GM21529 (cell line): Measurements from ENCODE around the gene INHBC.
"Not testable (repeated sequence)": the region's sequence is repeated elsewhere in the genome, so short reads cannot be mapped to it uniquely, and the experiment has no call there.

Experiments
- ATAC-seq: cut with Tn5 transposase; IDR thresholded peaks from one replicate; pipeline ENCODE4 v1.9.1; 2021; ENCODE audit not compliant: unreplicated experiment

The INHBC gene, protein sequence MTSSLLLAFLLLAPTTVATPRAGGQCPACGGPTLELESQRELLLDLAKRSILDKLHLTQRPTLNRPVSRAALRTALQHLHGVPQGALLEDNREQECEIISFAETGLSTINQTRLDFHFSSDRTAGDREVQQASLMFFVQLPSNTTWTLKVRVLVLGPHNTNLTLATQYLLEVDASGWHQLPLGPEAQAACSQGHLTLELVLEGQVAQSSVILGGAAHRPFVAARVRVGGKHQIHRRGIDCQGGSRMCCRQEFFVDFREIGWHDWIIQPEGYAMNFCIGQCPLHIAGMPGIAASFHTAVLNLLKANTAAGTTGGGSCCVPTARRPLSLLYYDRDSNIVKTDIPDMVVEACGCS

DNA sequence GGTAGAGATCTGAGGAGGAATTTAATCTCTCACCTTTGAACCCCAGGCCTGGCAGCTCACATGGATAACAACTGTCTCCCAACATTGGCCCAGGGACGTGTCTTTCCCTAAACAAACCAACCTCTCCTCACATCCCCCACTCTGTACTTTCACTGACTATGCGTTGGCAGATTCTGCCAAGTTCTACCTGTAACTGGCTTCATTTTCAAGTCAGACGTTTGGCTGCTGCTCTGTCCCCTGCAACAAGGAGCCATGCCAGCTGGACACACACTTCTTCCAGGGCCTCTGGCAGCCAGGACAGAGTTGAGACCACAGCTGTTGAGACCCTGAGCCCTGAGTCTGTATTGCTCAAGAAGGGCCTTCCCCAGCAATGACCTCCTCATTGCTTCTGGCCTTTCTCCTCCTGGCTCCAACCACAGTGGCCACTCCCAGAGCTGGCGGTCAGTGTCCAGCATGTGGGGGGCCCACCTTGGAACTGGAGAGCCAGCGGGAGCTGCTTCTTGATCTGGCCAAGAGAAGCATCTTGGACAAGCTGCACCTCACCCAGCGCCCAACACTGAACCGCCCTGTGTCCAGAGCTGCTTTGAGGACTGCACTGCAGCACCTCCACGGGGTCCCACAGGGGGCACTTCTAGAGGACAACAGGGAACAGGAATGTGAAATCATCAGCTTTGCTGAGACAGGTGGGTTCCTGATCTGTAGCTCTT is at the start of gene INHBC:
TSS of gene INHBC (plus strand) at position 268 of the 707 bp plus-strand sequence. CDS start at position 371, 103 bp downstream.
- ATAC-seq = no peak

DNA sequence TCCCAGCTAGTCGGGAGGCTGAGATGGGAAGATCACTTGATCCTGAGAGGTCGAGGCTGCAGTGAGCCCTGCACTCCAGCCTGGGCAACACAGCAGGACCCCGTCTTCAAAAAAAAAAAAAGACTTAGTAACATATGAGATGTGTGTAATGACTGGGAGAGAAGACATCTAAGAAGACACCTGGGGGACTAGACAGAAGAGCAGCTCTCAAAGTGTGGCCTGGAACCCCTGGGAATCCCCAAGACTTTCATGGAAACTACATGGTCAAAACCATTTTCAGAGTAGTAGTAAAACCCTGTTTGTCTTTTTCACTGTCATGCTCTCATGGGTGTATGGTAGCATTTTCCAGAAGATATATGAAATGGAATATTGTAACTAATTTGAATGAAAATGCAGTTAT is 49.0 kb upstream of the INHBC start:
- no peak for ATAC-seq

DNA sequence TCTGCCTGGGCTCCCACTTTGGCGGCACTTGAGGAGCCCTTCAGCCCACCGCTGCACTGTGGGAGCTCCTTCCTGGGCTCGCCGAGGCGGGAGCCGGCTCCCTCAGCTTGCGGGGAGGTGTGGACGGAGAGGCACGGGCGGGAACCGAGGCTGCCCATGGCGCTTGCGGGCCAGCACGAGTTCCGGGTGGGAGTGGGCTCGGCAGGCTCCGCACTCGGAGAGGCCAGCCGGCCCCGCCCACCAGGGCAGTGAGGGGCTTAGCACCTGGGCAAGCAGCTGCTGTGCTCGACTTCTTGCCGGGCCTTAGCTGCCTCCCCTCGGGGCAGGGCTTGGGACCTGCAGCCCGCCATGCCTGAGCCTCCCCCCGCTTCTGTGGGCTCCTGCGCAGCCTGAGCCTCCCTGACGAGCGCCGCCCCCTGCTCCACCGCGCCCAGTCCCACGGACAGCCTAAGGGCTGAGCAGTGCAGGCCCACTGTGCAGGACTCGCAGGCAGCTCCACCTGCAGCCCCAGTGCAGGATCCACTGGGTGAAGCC is 48.3 kb upstream of the INHBC start:
- ATAC-seq = no peak

GRCh38 chr12:57388425-57388824 is 46.2 kb upstream of the INHBC start:
- no peak for ATAC-seq

GRCh38 chr12:57389033-57389432 is 45.6 kb upstream of the INHBC start:
- ATAC-seq = no peak

DNA sequence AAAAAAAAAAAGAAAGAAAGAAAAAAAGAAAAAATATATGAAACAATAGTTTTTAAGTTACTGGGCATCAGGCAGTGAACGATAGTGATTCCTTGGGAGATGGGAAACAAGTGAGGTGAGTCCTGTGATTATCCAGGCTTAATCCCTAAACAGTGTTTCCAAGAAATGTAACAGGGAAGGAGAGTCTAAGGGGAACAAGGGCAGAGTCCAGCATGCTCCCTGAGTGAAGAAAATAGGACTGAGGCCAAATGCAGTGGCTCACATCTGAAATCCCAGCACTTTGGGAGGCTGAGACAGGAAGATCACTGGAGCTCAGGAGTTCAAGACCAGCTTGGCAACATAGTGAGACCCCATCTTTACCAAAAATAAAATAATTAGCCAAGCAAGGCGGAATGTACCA is 44.4 kb upstream of the INHBC start:
- ATAC-seq = no peak

DNA sequence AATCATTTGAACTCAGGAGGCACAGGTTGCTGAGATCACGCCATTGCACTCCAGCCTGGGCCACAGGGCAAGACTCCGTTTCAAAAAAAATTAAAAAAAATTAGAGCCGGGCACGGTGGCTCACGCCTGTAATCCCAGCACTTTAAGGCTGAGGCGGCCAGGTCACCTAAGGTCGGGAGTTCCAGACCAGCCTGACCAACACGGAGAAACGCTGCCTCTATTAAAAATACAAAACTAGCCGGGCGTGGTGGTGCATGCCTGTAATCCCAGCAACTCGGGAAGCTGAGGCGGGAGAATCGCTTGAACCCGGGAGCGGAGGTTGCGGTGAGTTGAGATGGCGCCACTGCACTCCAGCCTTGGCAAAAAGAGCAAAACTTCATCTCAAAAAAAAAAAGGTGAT is 39.5 kb upstream of the INHBC start:
- ATAC-seq = no peak

GRCh38 chr12:57397441-57397840 is 37.1 kb upstream of the INHBC start:
- no peak for ATAC-seq

GRCh38 chr12:57399718-57400463 is 34.7 kb upstream of the INHBC start:
- ATAC-seq = not testable (repeated sequence)

DNA sequence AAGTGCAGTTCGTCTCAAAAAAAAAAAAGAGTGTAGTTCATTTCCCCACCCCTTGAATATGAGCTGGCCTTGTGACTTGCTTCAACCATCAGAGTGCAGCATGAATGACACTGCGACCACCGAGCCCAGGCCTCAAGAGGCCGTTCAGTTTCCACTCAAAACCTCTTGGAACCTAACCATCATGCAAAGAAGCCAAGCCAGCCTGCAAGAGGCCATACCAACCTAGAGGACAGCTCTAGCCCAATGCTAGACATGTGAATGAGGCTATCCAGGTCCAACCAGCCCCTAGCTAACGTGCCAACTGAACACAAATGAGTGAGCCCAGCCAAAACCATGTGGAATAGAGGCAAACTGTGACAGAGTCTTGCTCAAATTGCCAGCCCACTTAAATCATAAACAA is 33.4 kb upstream of the INHBC start:
- no peak for ATAC-seq

DNA sequence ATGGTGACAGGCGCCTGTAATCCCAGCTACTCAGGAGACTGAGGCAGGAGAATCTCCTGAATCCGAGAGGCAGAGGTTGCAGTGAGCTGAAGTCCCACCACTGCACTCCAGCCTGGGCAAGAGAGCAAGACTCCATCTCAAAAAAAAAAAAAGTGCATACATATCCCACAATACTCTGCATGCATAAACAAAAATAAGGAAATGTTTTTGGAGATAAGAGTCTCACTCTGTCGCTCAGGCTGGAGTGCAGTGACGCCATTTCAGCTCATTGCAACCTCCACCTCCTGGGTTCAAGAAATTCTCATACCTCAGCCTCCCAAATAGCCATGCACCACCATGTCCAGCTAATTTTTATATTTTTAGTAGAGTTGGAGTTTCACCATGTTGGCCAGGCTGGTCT is 32.4 kb upstream of the INHBC start:
- ATAC-seq = not testable (repeated sequence)

- ATAC-seq = no peak
Observed at GRCh38 chr12:57404966-57405640, 29.5 kb upstream of the INHBC start.

- no peak for ATAC-seq
Observed at GRCh38 chr12:57410534-57410933, 24.1 kb upstream of the INHBC start.

- ATAC-seq = not testable (repeated sequence)
Observed at GRCh38 chr12:57414160-57414559, 20.4 kb upstream of the INHBC start.

GRCh38 chr12:57415088-57415487 is 19.5 kb upstream of the INHBC start:
- no peak for ATAC-seq

GRCh38 chr12:57416039-57416996 is 18.3 kb upstream of the INHBC start:
- no peak for ATAC-seq

- ATAC-seq = no peak
Observed at GRCh38 chr12:57418255-57418654, 16.3 kb upstream of the INHBC start.

DNA sequence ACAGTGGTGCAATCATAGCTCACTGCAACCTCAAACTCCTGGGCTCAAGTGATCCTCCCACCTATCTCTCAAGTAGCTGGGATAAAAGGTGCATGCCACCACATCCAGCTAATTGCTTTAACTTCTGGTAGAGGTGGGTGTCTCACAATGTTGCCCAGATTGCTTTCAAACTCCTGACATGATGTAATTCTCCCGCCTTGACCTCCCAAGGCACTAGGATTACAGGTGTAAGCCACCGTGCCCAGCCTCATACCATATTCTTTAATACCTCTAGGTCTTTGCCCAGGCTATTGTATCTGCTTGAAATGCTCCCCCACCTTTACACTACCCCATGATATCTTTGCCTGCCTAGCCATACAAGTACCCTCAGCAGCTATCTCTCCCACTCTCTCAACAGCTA is 15.1 kb upstream of the INHBC start:
- ATAC-seq = no peak

GRCh38 chr12:57420482-57420881 is 14.1 kb upstream of the INHBC start:
- ATAC-seq = no peak

- not testable (repeated sequence) for ATAC-seq
Observed at GRCh38 chr12:57426948-57427347, 7.6 kb upstream of the INHBC start.
